Measurements from ENCODE around the gene OPRM1. TPM values are rescaled to one million over a fixed set of nuclear protein-coding genes. Genes with fewer than 3 reads are reported as not detected.
A peak's percentile ranks its signal among the peaks of the same experiment; 100 is the strongest.
"Not testable (repeated sequence)": the region's sequence is repeated elsewhere in the genome, so short reads cannot be mapped to it uniquely, and the experiment has no call there.

Gene OPRM1
- total RNA-seq, 5 donors from 2014 or later (not counting 1 experiment from before 2014, with no cell fraction given): not detected

- H3K9me3 Mint-ChIP-seq: no peaks in the 10 kb centered on the region
- ChIA-PET POLR2A (interaction anchor here (0.6 to 1.8 kb wide), 5 partner anchors 11 to 1073 kb away, joined by 3 to 5 read pairs (median 4); no protein-coding TSS in a partner anchor), CTCF (interaction anchor here (1.1 to 5.6 kb wide), 3 partner anchors 14 to 44 kb away, joined by 8 to 38 read pairs (median 22); no protein-coding TSS in a partner anchor)
- peak overlapping the region; percentile 62 for H3K27ac ChIP-seq (ENCODE audit: low read length)
- no peaks in the 10 kb centered on the region for H3K27me3 Mint-ChIP-seq
- H3K36me3 ChIP-seq (ENCODE audit: control insufficient read depth in 2 of 2, extremely low read depth in 1 of 2, insufficient read depth in 1 of 2, low read length in 1 of 2): peaks cover 0 to 8% of the 10 kb centered on the region in 2 donors
- WGBS (ENCODE audit: insufficient coverage): 61% methylated on average over 3 of the region's 4 CpGs
- no peak for DNase-seq
- peak overlapping the region in 1 of 2 donors; percentile 3 for H3K4me3 ChIP-seq (ENCODE audit: control insufficient read depth in 1 of 2, extremely low read depth in 1 of 2, low read length in 1 of 2)
- peak overlapping the region; percentile 41 to 51 (median 48) for H3K4me3 Mint-ChIP-seq
- H3K36me3 Mint-ChIP-seq: peaks cover 25% of the 10 kb centered on the region
- peaks cover 34 to 44% of the 10 kb centered on the region in 2 experiments for H3K4me1 ChIP-seq (ENCODE audit: control insufficient read depth in 1 of 2, extremely low read depth in 1 of 2, insufficient read depth in 2 of 2, low read length in 2 of 2)
- no peak for ATAC-seq (replicated peaks in 1 of 4)
- peak overlapping the region; percentile 90 to 93 for H3K27ac Mint-ChIP-seq
- peaks cover 81 to 89% (median 85%) of the 10 kb centered on the region in 3 donors for H3K4me1 Mint-ChIP-seq
- H3K9me3 ChIP-seq: no peaks in the 10 kb centered on the region
- no peaks in the 10 kb centered on the region for H3K27me3 ChIP-seq (replicated peaks in 1 of 2; ENCODE audit: control insufficient read depth in 2 of 2, extremely low read depth in 1 of 2, insufficient read depth in 2 of 2, low read length in 1 of 2)
Measured at GRCh38 chr6:154234019-154234772, 195.2 kb downstream of the OPRM1 start.

GRCh38 chr6:154236646-154237301, 197.7 kb downstream of the OPRM1 start:
- peaks cover 84 to 88% (median 84%) of the 10 kb centered on the region in 3 donors for H3K4me1 Mint-ChIP-seq
- CTCF ChIA-PET: interaction anchor here in 1 of 2 donors (0.6 to 1.2 kb wide), 3 partner anchors 8 to 53 kb away, joined by 3 to 4 read pairs (median 3); no protein-coding TSS in a partner anchor
- POLR2A ChIA-PET: interaction anchor here (0.6 to 0.8 kb wide), 2 partner anchors 10 to 30 kb away, joined by 3 to 11 read pairs; no protein-coding TSS in a partner anchor
- H3K9me3 Mint-ChIP-seq: no peaks in the 10 kb centered on the region
- Histone ChIP-seq H3K9me3 (no peaks in the 10 kb centered on the region), H3K27me3 (replicated peaks in 1 of 2; ENCODE audit: control insufficient read depth in 2 of 2, extremely low read depth in 1 of 2, insufficient read depth in 2 of 2, low read length in 1 of 2) (no peaks in the 10 kb centered on the region), H3K4me1 (ENCODE audit: control insufficient read depth in 1 of 2, extremely low read depth in 1 of 2, insufficient read depth in 2 of 2, low read length in 2 of 2) (peaks cover 32 to 45% of the 10 kb centered on the region in 2 experiments), H3K27ac (ENCODE audit: low read length) (no peak overlapping the region), H3K36me3 (ENCODE audit: control insufficient read depth in 2 of 2, extremely low read depth in 1 of 2, insufficient read depth in 1 of 2, low read length in 1 of 2) (peaks cover 0 to 13% of the 10 kb centered on the region in 2 donors), H3K4me3 (ENCODE audit: control insufficient read depth in 1 of 2, extremely low read depth in 1 of 2, low read length in 1 of 2) (no peak overlapping the region)
- no peak for ATAC-seq (replicated peaks in 1 of 4)
- H3K27ac Mint-ChIP-seq: peak overlapping the region; percentile 2
- H3K4me3 Mint-ChIP-seq: no peak overlapping the region
- DNase-seq: no peak
- WGBS (ENCODE audit: insufficient coverage): 100% methylated on average over 1 of the region's 4 CpGs
- peaks cover 31% of the 10 kb centered on the region for H3K36me3 Mint-ChIP-seq
- H3K27me3 Mint-ChIP-seq: no peaks in the 10 kb centered on the region

GRCh38 chr6:154238831-154239230, 199.8 kb downstream of the OPRM1 start:
- Mint-ChIP-seq H3K4me3 (peak overlapping the region; percentile 18 to 92 (median 72)), H3K27me3 (no peaks in the 10 kb centered on the region), H3K9me3 (peaks cover 0 to 6% (median 6%) of the 10 kb centered on the region in 3 donors), H3K4me1 (peaks cover 85 to 89% (median 85%) of the 10 kb centered on the region in 3 donors), H3K27ac (peak overlapping the region; percentile 55 to 86), H3K36me3 (peaks cover 47% of the 10 kb centered on the region)
- no peaks in the 10 kb centered on the region for H3K9me3 ChIP-seq
- ChIA-PET POLR2A (interaction anchor here in 1 of 2 donors (0.7 kb wide), 1 partner anchor 11 kb away, joined by 6 read pairs; no protein-coding TSS in a partner anchor), CTCF (no interaction called here)
- H3K4me3 ChIP-seq (ENCODE audit: control insufficient read depth in 1 of 2, extremely low read depth in 1 of 2, low read length in 1 of 2): no peak overlapping the region
- DNase-seq: no peak
- ATAC-seq (replicated peaks in 1 of 4): no peak
- peaks cover 29 to 55% of the 10 kb centered on the region in 2 experiments for H3K4me1 ChIP-seq (ENCODE audit: control insufficient read depth in 1 of 2, extremely low read depth in 1 of 2, insufficient read depth in 2 of 2, low read length in 2 of 2)
- no CpG with 5 or more reads among the region's 2 CpGs for WGBS (ENCODE audit: insufficient coverage)
- H3K27me3 ChIP-seq (replicated peaks in 1 of 2; ENCODE audit: control insufficient read depth in 2 of 2, extremely low read depth in 1 of 2, insufficient read depth in 2 of 2, low read length in 1 of 2): no peaks in the 10 kb centered on the region
- H3K27ac ChIP-seq (ENCODE audit: low read length): no peak overlapping the region
- H3K36me3 ChIP-seq (ENCODE audit: control insufficient read depth in 2 of 2, extremely low read depth in 1 of 2, insufficient read depth in 1 of 2, low read length in 1 of 2): peaks cover 0 to 29% of the 10 kb centered on the region in 2 donors

DNA sequence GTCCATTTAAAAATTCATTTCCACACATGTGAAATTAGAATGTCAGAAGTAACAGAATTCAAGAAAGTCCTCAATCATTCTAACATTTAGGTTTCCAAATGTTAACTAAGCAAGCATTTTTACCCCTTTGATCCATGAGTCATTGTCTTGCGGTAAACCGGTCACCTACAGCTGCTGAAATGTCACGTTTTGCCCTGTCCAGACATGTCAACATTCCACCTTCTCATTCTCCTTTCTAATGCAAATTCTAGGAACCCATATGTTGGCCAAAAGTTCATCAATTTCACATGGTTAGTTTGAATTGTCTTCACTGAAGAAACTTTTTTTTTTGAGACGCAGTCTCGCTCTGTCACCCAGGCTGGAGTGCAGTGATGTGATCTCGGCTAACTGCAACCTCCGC, 200.4 kb downstream of the OPRM1 start:
- H3K36me3 Mint-ChIP-seq: peaks cover 47% of the 10 kb centered on the region
- peaks cover 0 to 6% (median 6%) of the 10 kb centered on the region in 3 donors for H3K9me3 Mint-ChIP-seq
- H3K4me3 Mint-ChIP-seq: peak overlapping the region; percentile 63 to 92 (median 72)
- peak; percentile 40 to 66 (median 63) for ATAC-seq (replicated peaks in 1 of 4)
- H3K27ac Mint-ChIP-seq: peak overlapping the region; percentile 55 to 86
- H3K4me1 Mint-ChIP-seq: peaks cover 82 to 89% (median 85%) of the 10 kb centered on the region in 3 donors
- no peaks in the 10 kb centered on the region for H3K27me3 Mint-ChIP-seq
- ChIA-PET CTCF (no interaction called here), POLR2A (no interaction called here)
- Histone ChIP-seq H3K27me3 (replicated peaks in 1 of 2; ENCODE audit: control insufficient read depth in 2 of 2, extremely low read depth in 1 of 2, insufficient read depth in 2 of 2, low read length in 1 of 2) (no peaks in the 10 kb centered on the region), H3K4me1 (ENCODE audit: control insufficient read depth in 1 of 2, extremely low read depth in 1 of 2, insufficient read depth in 2 of 2, low read length in 2 of 2) (peaks cover 29 to 53% of the 10 kb centered on the region in 2 experiments), H3K36me3 (ENCODE audit: control insufficient read depth in 2 of 2, extremely low read depth in 1 of 2, insufficient read depth in 1 of 2, low read length in 1 of 2) (peaks cover 0 to 30% of the 10 kb centered on the region in 2 donors), H3K4me3 (ENCODE audit: control insufficient read depth in 1 of 2, extremely low read depth in 1 of 2, low read length in 1 of 2) (no peak overlapping the region), H3K27ac (ENCODE audit: low read length) (no peak overlapping the region), H3K9me3 (no peaks in the 10 kb centered on the region)
- DNase-seq: peak in 1 of 35 experiments; percentile 47
- WGBS (ENCODE audit: insufficient coverage): 32% methylated on average over 4 of the region's 7 CpGs

DNA sequence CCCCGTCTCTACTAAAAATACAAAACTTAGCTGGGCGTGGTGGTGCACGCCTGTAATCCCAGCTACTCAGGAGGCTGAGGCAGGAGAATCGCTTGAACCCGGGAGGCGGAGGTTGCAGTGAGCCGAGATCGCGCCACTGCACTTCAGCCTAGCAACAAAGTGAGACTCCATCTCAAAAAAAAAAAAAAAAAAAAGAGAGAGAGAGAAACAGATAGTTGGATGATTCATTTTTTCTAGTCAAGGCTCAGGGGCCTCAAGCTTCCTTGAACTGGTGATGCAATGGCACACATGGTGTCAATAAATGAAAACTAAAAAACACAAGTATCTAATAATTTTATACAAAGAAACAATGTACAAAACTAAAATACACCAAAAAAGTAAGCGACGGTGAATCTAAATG, 202.0 kb downstream of the OPRM1 start:
- H3K4me3 ChIP-seq (ENCODE audit: control insufficient read depth in 1 of 2, extremely low read depth in 1 of 2, low read length in 1 of 2); DNase-seq; H3K9me3 Mint-ChIP-seq; H3K9me3 ChIP-seq; H3K27me3 ChIP-seq (replicated peaks in 1 of 2; ENCODE audit: control insufficient read depth in 2 of 2, extremely low read depth in 1 of 2, insufficient read depth in 2 of 2, low read length in 1 of 2); H3K27me3 Mint-ChIP-seq: not testable (repeated sequence)
- peaks cover 0 to 28% of the 10 kb centered on the region in 2 donors for H3K36me3 ChIP-seq (ENCODE audit: control insufficient read depth in 2 of 2, extremely low read depth in 1 of 2, insufficient read depth in 1 of 2, low read length in 1 of 2)
- ChIA-PET CTCF (interaction anchor here (0.5 to 2.1 kb wide), 4 partner anchors 9 to 261 kb away, joined by 5 to 6 read pairs (median 6); no protein-coding TSS in a partner anchor), POLR2A (interaction anchor here (0.6 to 1.0 kb wide), 4 partner anchors 9 to 19 kb away, joined by 3 to 9 read pairs (median 4); no protein-coding TSS in a partner anchor)
- H3K4me1 ChIP-seq (ENCODE audit: control insufficient read depth in 1 of 2, extremely low read depth in 1 of 2, insufficient read depth in 2 of 2, low read length in 2 of 2): peaks cover 34 to 56% of the 10 kb centered on the region in 2 experiments
- peak overlapping the region; percentile 38 for H3K27ac ChIP-seq (ENCODE audit: low read length)
- Mint-ChIP-seq H3K4me1 (peaks cover 76 to 92% (median 82%) of the 10 kb centered on the region in 3 donors), H3K27ac (peak overlapping the region; percentile 83 to 92), H3K4me3 (peak overlapping the region; percentile 18 to 92 (median 72)), H3K36me3 (peaks cover 48% of the 10 kb centered on the region)
- peak in 3 of 4 experiments; percentile 18 to 33 (median 24) for ATAC-seq (replicated peaks in 1 of 4)
- 60% methylated on average over 2 of the region's 11 CpGs for WGBS (ENCODE audit: insufficient coverage)

DNA sequence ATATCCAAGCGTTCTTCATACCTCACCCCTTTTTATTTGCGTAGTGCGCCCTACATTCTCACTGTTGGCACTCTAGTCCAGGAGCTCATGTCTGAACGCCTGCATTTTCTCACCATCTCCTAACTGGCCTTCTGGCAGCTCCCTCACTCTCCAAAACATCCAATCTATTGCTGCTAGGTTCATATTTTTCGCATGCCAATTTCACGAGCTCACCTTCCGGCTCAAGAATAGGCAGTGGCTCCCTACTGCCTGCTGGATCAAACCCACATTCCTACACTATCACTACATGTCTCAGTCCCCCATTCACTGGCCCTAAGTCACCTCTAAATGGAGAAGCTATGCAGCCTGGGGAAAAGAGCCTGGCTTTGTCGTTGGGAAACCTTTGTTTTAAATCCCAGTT, 202.5 kb downstream of the OPRM1 start:
- peaks cover 71 to 92% (median 80%) of the 10 kb centered on the region in 3 donors for H3K4me1 Mint-ChIP-seq
- H3K4me3 ChIP-seq (ENCODE audit: control insufficient read depth in 1 of 2, extremely low read depth in 1 of 2, low read length in 1 of 2): no peak overlapping the region
- ChIA-PET CTCF (interaction anchor here (0.8 to 2.1 kb wide), 3 partner anchors 31 to 84 kb away, joined by 3 to 6 read pairs (median 5); no protein-coding TSS in a partner anchor), POLR2A (interaction anchor here (0.5 to 1.0 kb wide), 4 partner anchors 9 to 20 kb away, joined by 3 to 9 read pairs (median 3); no protein-coding TSS in a partner anchor)
- peak overlapping the region; percentile 58 to 92 (median 72) for H3K4me3 Mint-ChIP-seq
- no peaks in the 10 kb centered on the region for H3K27me3 ChIP-seq (replicated peaks in 1 of 2; ENCODE audit: control insufficient read depth in 2 of 2, extremely low read depth in 1 of 2, insufficient read depth in 2 of 2, low read length in 1 of 2)
- DNase-seq: no peak
- peaks cover 52% of the 10 kb centered on the region for H3K36me3 Mint-ChIP-seq
- H3K27ac Mint-ChIP-seq: peak overlapping the region; percentile 83 to 92
- peaks cover 34 to 56% of the 10 kb centered on the region in 2 experiments for H3K4me1 ChIP-seq (ENCODE audit: control insufficient read depth in 1 of 2, extremely low read depth in 1 of 2, insufficient read depth in 2 of 2, low read length in 2 of 2)
- peak overlapping the region; percentile 38 for H3K27ac ChIP-seq (ENCODE audit: low read length)
- H3K9me3 ChIP-seq: no peaks in the 10 kb centered on the region
- ATAC-seq (replicated peaks in 1 of 4): no peak
- H3K27me3 Mint-ChIP-seq: no peaks in the 10 kb centered on the region
- H3K9me3 Mint-ChIP-seq: peaks cover 0 to 6% (median 6%) of the 10 kb centered on the region in 3 donors
- H3K36me3 ChIP-seq (ENCODE audit: control insufficient read depth in 2 of 2, extremely low read depth in 1 of 2, insufficient read depth in 1 of 2, low read length in 1 of 2): peaks cover 0 to 28% of the 10 kb centered on the region in 2 donors
- 88% methylated on average over 6 of the region's 8 CpGs for whole genome bisulfite sequencing (ENCODE audit: insufficient coverage)
